ENCODE data around the gene OR13J1. TPM values are rescaled to one million over a fixed set of nuclear protein-coding genes. Genes with fewer than 3 reads are reported as not detected.

The OR13J1 gene
- total RNA-seq, 1 donor from 2014 or later, result not detected

DNA sequence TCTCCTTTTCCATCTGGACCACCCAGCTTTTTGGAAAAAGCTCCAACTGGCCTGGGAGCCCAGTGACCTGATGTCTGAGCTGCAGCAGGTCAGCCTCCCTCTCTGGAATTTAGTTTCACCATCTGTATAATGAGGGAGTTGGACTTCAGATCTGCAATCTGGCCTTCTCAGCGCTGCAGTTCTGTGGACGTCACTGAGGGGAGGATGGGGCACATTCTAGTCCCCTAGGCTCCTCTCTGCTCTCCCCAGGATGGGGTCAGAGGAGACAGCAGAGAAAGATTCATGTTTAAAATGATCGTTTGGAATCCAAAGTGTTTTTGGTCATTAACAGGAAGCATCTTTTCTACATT is 10.2 kb downstream of the OR13J1 start:
- DNase-seq (ENCODE audit: low spot score), result no peak

DNA sequence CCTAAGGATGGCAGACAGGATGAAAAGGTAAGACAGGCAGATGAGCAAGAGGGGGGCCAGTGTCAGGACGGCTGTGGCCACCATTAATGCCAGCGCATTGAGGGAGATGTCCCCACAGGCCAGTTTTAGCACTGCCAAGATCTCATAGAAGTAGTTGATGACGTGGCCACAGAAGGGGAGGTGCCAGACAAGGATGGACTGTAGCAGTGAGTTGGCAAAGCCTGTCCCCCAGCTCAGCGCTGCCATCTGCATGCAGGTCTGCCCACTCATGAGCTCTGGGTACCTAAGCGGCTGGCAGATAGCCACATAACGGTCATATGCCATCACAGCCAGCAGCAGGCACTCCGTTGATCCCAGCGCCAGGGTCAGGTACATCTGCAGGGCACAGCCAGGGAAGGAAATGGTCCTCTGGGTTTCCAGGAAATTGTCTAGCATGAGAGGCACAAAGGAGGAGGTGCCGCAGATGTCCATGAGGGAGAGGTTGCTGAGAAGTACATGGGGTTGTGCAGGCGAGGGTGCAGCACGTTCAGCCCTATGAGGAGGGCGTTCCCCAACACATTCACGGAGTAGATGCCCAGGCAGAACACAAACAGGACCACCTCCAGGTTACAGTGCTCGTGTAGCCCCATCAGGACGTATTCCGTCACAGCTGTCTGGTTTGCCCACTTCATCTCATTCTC is 10.8 kb downstream of the OR13J1 start:
- no peak for DNase-seq (ENCODE audit: low spot score)

DNA sequence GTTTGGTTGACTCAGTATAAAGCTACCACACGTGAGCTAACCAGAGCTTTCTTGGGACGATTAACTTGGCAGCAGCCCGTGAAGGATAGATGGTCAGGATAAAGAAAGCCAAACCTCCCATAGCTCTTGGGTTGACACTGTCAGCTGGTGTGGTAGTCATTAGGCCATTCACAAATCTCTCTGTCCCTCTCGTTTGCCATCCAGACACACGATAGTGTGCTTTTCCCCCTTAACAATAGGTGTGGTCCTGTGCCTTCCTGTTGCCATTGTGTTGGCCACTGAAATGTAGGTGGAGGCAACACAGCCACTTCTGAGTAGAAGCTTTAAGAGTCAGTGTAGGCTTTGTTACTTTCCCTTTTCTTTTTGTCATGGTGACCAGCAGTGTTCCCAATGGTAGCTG is 11.7 kb downstream of the OR13J1 start:
- DNase-seq (ENCODE audit: low spot score), result no peak

DNA sequence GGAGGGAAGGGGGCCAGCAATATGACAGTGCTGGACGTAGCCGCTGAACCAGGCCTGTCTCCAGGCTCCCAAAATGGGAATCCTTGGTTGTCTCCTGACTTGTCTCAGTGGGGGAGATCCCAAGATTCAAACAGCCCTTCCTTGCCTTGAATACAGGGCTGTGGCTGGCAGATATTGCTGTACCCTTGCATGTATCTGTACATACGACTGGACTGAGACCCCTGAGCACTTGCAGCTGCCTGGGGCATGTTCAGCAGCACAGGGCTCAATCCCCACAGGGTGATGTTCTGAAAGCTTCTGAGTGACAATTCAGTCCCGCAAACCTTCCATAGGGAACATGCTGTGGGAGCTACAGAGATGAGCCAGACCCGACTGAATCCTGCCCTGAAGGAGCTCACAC is 13.3 kb downstream of the OR13J1 start:
- no peak for DNase-seq (ENCODE audit: low spot score)

DNA sequence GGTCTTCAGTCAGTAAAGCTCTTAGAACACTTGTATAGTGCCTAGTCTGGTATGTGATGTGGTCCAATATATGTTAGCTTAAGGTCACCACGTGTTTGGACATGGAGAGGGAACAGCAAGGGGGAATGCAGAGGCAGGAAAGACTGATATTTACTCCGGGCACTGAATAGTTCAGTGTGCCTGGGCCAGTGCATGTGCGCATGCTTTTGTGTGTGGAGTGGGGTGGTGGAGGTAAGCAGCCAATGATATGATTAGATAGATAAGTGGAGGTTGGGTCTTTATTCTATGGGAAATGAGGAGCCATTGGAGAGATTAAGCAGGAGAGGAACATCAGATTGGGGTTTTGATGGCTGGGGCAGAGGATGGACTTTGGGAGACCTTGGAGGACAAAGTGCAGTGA is 14.0 kb downstream of the OR13J1 start:
- no peak for DNase-seq (ENCODE audit: low spot score)

DNA sequence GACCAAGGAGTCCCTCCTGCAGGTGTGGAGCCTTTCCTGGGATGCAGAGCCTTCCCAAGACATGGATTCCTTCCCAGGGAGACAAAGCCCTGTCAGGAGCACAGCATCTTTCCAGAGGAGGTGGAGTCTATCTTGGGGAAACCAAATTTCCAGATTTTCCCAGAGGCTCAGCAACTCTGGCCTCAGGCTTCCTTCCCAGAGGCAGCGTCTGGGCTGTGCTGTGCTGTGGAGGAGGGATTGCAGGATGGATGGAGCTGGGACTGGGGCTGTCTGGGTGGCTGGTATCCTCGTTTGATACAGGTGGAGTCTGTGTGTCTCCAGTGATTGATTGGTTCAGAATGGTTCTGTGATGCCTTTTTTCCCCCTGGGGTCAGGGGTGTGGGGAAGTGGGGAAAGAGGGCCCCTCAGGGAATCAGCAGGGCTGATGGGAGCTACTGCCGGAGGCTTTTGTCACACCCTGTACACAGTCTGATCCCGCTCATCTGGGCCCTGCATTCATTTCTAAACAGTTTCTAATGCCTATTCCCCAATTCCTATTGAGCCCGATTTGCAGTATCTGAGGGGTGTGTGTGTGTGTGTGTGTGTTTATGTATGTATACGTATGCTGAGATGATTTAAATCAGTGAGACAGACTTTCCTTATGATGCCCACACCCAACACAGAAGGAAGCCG is 16.0 kb downstream of the OR13J1 start:
- no peak for DNase-seq (ENCODE audit: low spot score)

DNA sequence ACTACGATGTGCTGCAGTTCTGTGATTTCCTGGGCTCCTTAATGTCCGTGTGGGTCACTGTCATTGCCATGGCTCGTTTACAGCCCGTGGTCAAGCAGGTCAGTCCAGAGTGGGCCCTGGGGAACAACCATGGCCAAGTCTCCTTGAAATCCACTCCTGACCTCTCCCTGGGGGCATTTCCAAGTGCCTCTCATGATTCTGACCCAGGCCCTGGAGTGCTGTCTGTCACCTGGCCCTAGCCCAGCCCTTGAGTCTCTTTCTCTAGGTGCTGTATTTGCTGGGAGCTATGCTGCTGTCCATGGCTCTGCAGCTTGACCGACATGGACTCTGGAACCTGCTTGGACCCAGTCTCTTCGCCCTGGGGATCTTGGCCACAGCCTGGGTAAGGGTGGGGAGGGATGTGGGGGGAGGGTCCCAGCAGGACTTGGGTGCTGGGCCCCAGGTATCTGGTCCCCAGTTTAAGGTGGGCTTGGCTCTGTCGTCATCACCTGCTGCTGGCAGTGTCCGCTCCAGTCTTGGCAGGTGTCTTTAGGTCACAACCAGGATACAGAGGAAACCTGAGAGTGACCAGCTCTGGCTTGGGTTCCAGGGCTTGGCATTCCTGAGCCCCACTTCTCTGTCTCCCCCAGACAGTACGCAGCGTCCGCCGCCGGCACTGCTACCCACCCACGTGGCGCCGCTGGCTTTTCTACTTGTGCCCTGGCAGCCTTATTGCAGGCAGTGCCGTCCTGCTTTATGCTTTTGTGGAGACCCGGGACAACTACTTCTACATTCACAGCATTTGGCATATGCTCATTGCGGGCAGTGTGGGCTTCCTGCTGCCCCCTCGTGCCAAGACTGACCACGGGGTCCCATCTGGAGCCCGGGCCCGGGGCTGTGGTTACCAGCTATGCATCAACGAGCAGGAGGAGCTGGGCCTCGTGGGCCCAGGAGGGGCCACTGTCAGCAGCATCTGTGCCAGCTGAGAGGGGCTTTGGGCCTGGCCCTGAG is 17.0 kb downstream of the OR13J1 start:
- no peak for DNase-seq (ENCODE audit: low spot score)

DNA sequence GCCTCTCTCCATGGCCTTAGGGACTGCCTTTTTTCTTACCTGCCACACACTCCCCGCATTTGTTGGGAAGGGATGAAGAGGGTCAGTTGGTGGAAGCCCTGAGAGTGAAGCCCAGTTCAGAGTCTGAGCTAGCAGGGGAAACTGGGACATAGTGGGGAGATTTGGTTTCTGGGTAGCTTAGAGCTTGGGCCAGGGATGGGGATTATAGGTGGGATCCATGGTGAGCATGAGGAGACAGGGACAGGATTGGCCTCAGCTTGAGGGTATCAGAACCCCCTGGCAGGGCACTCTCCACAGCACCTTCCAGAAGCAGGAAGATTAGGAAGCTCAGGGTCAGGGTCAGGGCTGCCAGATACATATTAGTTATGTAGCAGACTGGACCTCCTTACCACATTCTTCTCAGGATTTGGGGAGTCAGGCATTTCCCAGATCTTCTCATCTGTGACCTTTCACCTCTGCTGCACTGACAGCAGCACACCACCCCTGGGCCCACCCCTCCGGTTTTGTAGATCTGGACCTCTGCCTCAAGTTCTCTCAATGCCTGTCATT is 17.9 kb downstream of the OR13J1 start:
- DNase-seq (ENCODE audit: low spot score), result no peak

DNA sequence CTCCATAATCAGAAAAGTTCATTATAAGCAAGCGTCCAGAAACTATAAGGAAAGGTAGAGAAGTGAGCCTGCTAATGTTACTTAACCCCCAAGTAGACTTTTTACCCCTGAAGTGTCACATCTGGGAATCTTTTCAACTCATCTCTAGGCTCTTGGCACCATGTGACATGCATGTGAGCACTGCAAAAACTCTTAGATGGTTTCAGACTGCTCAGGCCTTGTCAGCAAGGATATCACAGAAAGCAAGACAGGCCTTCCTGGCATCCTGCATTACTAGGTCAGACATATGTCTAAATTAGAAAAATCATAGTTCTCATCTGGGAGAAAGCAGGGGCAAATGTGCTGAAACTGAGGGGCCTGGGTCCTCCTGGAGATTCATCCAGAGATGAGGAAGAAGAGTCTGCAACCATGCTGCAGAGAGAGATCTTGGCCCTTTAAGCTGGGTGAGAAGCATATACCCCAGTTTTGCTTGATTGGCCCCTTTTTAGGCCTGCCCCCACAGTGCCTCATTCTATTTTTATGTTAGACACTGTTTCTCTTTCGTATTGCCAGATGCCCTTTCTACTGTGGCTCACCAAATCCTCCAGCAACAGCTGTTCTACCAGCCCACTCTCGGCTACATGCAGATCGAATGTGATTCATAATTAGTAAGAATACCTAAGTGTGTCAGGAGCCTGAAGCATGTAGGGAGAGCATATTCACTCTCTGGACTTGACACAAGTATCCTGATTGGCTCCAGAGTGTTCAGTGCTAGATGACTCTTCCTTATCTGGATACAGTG is 22.2 kb downstream of the OR13J1 start:
- peak; percentile 88 for DNase-seq (ENCODE audit: low spot score)

DNA sequence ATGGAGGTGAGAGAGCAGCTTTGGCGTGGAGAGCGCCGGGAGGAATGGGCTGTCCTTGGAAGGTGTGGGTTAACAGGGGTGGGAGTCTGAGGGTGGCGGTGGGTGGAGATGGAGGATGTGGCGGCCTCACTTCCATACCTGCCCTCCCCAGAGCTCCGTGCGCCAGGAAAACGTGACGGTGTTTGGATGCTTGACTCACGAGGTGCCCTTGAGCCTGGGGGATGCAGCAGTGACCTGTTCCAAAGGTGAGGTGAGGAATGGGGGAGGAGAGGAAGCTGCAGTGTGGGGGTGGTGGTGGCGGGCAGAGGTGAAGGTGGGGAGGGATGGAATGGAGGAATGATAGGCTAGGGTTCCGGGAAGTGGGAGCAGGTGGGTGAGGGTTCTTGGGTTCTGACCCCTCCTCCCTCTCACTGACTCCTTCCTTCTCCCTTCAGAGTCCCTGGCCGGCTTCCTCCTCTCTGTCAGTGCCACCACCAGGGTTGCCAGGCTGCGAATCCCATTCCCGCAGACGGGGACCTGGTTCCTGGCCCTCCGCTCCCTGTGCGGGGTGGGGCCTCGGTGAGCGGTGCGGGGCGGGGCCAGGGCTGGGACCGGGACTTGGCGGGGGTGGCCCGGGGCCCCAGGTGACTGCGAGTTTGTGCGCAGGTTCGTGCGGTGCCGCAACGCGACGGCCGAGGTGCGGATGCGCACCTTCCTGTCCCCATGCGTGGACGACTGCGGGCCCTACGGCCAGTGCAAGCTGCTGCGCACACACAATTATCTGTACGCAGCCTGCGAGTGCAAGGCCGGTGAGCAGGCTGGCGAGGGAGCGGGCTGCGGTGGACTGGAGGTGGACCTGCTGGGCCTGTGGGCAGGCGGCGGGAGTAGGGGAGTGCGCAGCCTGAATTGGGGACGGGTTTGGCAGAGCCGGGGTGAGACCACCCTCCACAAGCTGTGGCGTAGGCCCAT is 24.1 kb downstream of the OR13J1 start:
- no peak for DNase-seq (ENCODE audit: low spot score)

DNA sequence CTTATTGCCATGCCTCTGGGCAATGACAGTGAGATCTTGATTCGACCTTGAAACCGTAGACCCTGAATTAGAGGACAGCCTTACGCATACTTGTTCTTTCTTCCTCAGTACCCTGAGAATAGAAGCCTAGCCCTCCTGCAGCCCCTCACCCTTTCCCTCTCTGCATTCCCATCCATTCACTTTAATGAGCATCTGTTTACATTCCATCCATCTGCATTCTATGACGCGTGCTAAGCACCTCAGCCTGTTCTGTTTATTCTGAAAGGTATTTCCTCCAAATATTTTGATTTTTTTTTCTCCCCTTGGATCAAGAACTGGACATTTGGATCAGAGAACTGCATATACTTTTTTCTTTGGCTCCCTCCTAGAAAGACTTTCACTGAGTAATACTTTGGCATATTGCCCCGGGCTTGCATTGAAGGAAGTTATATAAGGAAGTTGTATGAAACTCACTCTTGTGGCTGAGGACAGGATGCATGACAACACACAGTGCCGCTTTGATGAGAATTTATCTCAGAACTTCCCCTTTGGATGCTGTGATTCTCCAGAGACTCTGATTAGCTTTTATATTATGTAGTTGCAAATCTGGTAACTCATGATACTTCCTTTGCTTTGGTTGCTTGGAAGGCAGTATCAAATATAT is 25.5 kb downstream of the OR13J1 start:
- DNase-seq (ENCODE audit: low spot score), result peak; percentile 96

DNA sequence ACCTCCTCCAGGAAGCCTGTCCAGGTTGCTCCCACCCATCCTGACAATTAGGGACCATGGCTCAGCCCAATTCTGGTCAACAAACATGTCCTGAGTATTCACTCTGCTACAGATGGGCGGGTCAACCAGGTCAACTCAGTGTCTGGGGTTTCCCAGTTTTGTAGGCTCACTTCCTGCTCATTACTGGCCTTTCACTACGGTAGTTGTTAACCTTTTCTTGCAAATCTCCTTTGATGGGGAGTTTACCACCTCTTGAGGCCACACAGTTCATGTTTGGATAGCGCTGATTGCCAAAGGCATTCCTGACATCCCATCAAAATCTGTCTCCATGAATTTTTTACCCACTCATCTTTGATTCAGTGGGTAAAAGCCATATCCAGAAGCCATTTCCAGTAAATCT is 27.4 kb downstream of the OR13J1 start:
- no peak for DNase-seq (ENCODE audit: low spot score)

DNA sequence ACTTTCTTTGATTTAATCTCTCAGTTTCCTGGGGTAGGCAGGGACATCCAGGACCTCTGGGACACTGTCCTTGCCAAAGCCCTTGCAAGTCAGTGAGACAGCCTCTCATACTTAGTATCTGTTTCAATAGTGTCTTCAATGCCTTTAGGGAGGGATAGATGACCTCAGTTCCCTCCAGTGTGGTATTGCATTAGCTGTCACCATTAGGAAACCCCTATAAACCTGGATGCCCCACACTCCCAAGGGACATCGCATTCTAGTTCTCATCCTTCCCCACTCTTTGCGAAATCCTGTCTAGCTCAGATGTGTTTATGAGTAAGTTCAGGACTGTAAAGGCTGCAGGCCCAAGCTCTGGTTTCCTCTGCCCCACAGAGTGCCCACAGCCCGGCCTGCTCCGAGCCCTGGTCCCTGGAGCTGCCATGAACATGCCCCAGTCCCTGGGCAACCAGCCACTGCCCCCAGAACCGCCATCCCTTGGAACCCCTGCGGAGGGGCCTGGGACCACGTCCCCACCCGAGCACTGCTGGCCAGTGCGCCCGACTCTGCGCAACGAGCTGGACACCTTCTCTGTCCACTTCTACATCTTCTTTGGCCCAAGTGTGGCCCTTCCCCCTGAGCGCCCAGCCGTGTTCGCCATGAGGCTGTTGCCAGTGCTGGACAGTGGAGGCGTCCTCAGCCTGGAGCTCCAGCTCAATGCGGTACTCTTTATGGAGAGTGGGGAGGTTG is 28.0 kb downstream of the OR13J1 start:
- no peak for DNase-seq (ENCODE audit: low spot score)

DNA sequence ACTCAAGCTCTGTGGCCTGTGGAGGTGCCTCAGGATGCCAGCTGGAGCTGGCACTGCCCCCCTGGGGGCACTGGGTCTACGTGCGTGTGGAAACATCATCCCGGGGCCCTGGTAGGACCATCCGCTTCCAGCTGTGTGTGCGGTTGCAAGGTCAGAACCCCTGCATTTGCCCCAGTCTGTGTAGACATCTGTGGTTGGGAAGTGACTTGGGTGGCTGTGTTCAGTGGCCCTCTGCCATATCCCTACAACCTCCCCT is 28.6 kb downstream of the OR13J1 start:
- no peak for DNase-seq (ENCODE audit: low spot score)

DNA sequence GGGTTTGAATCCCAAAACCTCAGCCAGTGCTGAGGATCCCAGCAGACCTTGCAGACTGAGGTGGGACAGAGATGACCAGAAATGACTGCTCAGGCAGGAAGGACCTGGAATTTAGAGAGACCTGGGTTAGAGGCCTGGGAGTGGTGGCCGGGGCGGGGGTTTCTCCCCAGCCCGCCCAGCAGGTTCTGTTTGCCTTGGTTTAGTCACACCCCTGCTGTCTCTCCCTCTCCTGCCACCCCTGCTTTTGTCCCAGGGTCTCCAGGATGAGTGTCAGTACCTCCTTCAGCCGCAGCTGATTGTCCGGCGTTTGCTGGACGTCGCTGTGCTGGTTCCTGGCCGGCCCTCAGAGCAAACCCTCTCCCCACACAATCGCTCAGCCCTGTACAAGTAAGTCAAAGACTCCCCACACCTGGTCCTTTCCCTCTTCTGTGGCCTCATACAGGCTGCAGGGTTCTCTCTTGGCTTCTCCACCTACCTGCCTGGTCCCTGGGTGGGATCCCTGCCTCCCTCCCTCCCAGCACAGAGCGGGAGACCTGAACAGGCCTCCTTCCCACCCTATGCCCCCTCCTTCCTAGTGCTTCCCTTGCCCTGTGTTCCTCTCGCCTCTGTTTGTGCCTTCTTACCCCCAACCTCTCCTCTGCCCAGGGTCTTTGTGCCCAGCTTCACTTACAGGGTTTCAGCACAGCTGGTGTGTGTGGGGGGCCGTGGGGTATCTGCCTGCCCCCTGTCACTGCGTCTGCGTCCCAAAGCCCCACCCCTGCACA is 29.1 kb downstream of the OR13J1 start:
- DNase-seq (ENCODE audit: low spot score), result no peak

DNA sequence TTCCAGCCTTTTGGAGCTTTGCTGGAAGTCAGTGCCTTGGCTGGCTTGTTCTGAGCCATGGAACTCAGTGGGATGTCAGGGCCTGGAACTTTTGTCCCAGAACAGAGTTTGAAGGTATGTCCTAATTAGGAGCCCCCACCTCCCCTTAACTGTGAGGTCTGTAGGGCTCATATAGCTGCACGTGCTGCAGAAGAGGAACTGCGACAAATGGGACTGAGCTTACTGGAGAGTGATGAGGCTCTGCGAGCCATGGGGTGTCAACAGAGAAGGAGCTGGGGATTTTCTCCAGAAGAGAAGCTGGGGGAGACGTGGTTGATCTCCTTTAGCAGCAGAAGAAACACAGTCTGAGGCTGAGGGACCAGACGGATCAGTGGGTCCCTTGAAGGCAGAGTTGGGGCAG is 30.3 kb downstream of the OR13J1 start:
- no peak for DNase-seq (ENCODE audit: low spot score)

DNA sequence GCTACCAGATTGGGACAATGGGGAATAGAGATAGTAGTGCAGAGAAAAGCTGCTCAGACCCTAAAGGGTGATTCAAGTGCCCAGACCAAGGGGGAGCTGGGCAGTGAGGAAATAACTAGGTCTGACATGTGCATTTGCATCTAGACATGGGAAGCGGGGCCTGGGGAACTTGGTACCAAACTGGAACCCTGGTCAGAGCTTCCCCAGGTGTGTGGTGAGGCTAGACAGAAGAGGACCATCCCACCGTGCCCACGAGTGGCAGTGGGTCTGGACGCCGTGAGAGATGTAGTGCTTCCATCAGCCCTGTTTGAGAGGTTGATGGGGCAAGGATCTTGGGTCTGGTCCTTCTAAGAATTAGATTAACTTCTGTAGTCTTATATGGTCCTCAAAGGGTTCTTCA is 33.6 kb downstream of the OR13J1 start:
- no peak for DNase-seq (ENCODE audit: low spot score)

DNA sequence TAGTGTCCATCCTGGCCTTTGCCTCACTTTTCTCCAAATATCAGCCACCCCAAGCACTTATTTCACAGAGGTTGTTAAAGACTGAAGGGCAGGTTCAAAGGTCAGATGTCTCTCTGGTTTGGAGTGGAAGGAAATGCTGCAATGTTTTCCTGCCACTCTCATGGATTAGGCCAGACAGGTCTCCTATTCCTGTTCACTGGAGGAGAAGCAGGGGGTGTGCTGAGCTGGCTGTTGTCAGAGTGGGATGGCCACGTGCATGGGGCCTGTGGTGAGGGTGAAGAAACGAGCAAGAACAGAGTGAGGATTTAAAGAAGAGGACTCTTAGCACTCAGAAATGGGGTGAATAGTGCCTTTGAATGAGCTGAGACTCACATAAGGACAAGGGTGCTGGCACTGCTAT is 34.4 kb downstream of the OR13J1 start:
- DNase-seq (ENCODE audit: low spot score), result no peak

DNA sequence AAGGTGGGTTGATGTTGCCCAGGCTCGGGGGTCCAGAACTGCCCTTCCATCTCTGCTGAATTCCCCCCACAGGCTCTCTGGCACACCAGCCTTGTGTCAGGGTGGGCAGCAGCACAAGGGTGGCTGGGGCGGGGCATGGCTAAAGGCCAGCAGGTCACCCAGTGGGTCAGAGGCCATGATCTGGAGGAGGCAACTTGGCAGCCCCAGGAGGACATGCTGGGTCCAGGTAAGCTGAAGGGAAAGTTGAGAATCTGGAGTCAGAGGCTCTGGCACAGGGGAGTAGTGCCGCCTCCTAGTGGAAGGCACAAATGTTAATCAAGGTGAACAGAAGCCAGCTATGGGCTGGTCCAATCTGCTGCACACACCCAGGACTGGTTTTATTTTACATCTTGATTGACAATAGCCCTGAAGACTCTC is 35.0 kb downstream of the OR13J1 start:
- no peak for DNase-seq (ENCODE audit: low spot score)
